HepG2 (cell line): ENCODE measurements around the gene RER1. TPM values are rescaled to one million over a fixed set of nuclear protein-coding genes. Genes with fewer than 3 reads are reported as not detected.

Experiments
- ATAC-seq: fragments of 200-7000 bp; cut with Tn5 transposase; 3 replicates; pipeline ENCODE4 v1.9.1; 2020; ENCODE audit warnings: mild to moderate bottlenecking, moderate library complexity
- BruUV-seq: library from RNA; stranded (reverse); fragments of 400-500 nt; replicated peaks from 2 replicates; lab custom pipeline; 2021; lab: Mats Ljungman, UMichigan
- CTCF ChIA-PET: fragments of 300-600 bp; formaldehyde crosslinking; extraction: SDS; loops from one replicate; lab custom pipeline; 2021; ENCODE audit warnings: low total read pairs, inconsistent platforms, low intra/inter-chr PET ratio; lab: Yijun Ruan, JAX
- POLR2A ChIA-PET: fragments of 350-600 bp; sonication (Branson Sonifier 250); formaldehyde crosslinking; loops from one replicate; lab custom pipeline; 2020; ENCODE audit warnings: antibody characterized with exemption, inconsistent platforms; lab: Yijun Ruan, JAX
- DNase-seq: peaks from one replicate; pipeline ENCODE4 v3.0.0-alpha.2; 2015; ENCODE audit warnings: low spot score
- FAIRE-seq: peaks from 3 replicates; lab custom pipeline; 2011; peaks lifted over from hg19 to GRCh38; lab: Jason Lieb, UNC
- H2AFZ ChIP-seq: one replicate; pipeline ENCODE4 v1.6.1; 2011; ENCODE audit warnings: low read length, inconsistent platforms
- H3K27ac ChIP-seq: fragments of 300-600 bp; 3 replicates; pipeline ENCODE4 v1.8.0; 2011; ENCODE audit warnings: mixed run types, mild to moderate bottlenecking, mixed read lengths, low read length, inconsistent platforms; ENCODE audit not compliant: insufficient read depth; ENCODE audit errors: extremely low read length
- H3K27me3 ChIP-seq, 2 experiments: fragments of 200-600 bp in 1 of 2; 2 replicates in 1 of 2; 3 replicates in 1 of 2; pipeline versions ENCODE4 v1.6.0 to v1.8.0; 2011; ENCODE audit warnings: low read length in 2 of 2, mild to moderate bottlenecking in 2 of 2, moderate library complexity in 2 of 2, inconsistent platforms in 1 of 2; ENCODE audit not compliant: insufficient read depth in 2 of 2, control insufficient read depth in 1 of 2
- H3K36me3 ChIP-seq, 2 experiments: fragments of 200-600 bp in 1 of 2; replicated peaks in 1 of 2; 2 replicates in 1 of 2; 3 replicates in 1 of 2; pipeline versions ENCODE4 v1.5.1 to v1.8.0; 2011; ENCODE audit warnings: low read length in 2 of 2, inconsistent platforms in 1 of 2; ENCODE audit not compliant: insufficient read depth in 2 of 2, control insufficient read depth in 1 of 2
- H3K4me1 ChIP-seq: 2 replicates; pipeline ENCODE4 v1.5.1; 2012; ENCODE audit warnings: low read length, inconsistent platforms; ENCODE audit not compliant: insufficient read depth
- H3K4me2 ChIP-seq: 2 replicates; pipeline ENCODE4 v1.6.0; 2011; ENCODE audit warnings: low read depth, low read length, inconsistent platforms
- H3K4me3 ChIP-seq, 3 experiments: fragments of 200-600 bp in 1 of 3; sonication (generic), shearing (Covaris generic) in 1 of 3; replicated peaks in 1 of 3; 2 replicates each; pipeline ENCODE4 v1.5.1; 2011 to 2016; ENCODE audit warnings: low read length in 3 of 3, inconsistent platforms in 2 of 3, low read depth in 2 of 3, mild to moderate bottlenecking in 2 of 3, control low read depth in 1 of 3, mixed read lengths in 1 of 3; ENCODE audit not compliant: insufficient read depth in 1 of 3
- H3K79me2 ChIP-seq: one replicate; pipeline ENCODE4 v1.6.1; 2011; ENCODE audit warnings: low read length, inconsistent platforms; ENCODE audit not compliant: insufficient read depth
- H3K9ac ChIP-seq: 2 replicates; pipeline ENCODE4 v1.6.0; 2011; ENCODE audit warnings: mild to moderate bottlenecking, low read depth, low read length, inconsistent platforms; ENCODE audit not compliant: insufficient read depth
- H3K9me3 ChIP-seq: 2 replicates; pipeline ENCODE4 v1.5.1; 2012; ENCODE audit warnings: mild to moderate bottlenecking, low read length
- H4K20me1 ChIP-seq: 2 replicates; pipeline ENCODE4 v1.6.0; 2011; ENCODE audit warnings: inconsistent platforms, mild to moderate bottlenecking, low read length, moderate library complexity; ENCODE audit not compliant: insufficient read depth
- ATF7-NPFF ChIP-seq: sonication (generic); formaldehyde crosslinking; IDR thresholded peaks from 2 replicates; pipeline ENCODE4 v1.8.1; 2023; ENCODE audit warnings: mild to moderate bottlenecking, low read depth, missing genetic modification reagents, moderate library complexity
- CREM ChIP-seq, 2 experiments: sonication (generic) in 1 of 2; formaldehyde crosslinking in 1 of 2; IDR thresholded peaks; 2 replicates each; pipeline versions ENCODE4 v1.4.0 to v1.6.1; 2016 to 2020; ENCODE audit warnings: antibody characterized with exemption in 1 of 2, mild to moderate bottlenecking in 1 of 2, missing genetic modification reagents in 1 of 2
- FOXO1 ChIP-seq: sonication (generic); formaldehyde crosslinking; IDR thresholded peaks from 2 replicates; pipeline ENCODE4 v1.4.0; 2020; ENCODE audit warnings: missing genetic modification reagents
- MLLT10 ChIP-seq: sonication (generic); formaldehyde crosslinking; IDR thresholded peaks from 2 replicates; pipeline ENCODE4 v1.4.0; 2020; ENCODE audit warnings: missing genetic modification reagents
- SIX1 ChIP-seq: sonication (generic); formaldehyde crosslinking; IDR thresholded peaks from 2 replicates; pipeline ENCODE4 v1.4.0; 2020; ENCODE audit warnings: missing genetic modification reagents, borderline replicate concordance
- TBX3 ChIP-seq: fragments of 450-650 bp; IDR thresholded peaks from 2 replicates; pipeline ENCODE4 v1.6.1; 2017; ENCODE audit warnings: antibody characterized with exemption, mild to moderate bottlenecking, inconsistent platforms, borderline replicate concordance
- ZBTB42 ChIP-seq: sonication (generic); formaldehyde crosslinking; IDR thresholded peaks from 2 replicates; pipeline ENCODE4 v1.5.0; 2020; ENCODE audit warnings: mild to moderate bottlenecking, missing genetic modification reagents
- ZNF430 ChIP-seq: sonication (generic); formaldehyde crosslinking; IDR thresholded peaks from 2 replicates; pipeline ENCODE4 v1.9.0; 2021; ENCODE audit warnings: mild to moderate bottlenecking, missing genetic modification reagents
- ZNF615 ChIP-seq: sonication (generic); formaldehyde crosslinking; IDR thresholded peaks from 2 replicates; pipeline ENCODE4 v1.5.0; 2020; ENCODE audit warnings: mild to moderate bottlenecking, missing genetic modification reagents, borderline replicate concordance
- ZNF703 ChIP-seq: sonication (generic); formaldehyde crosslinking; IDR thresholded peaks from 2 replicates; pipeline ENCODE4 v1.5.1; 2020; ENCODE audit warnings: missing genetic modification reagents, mild to moderate bottlenecking, moderate library complexity, borderline replicate concordance
- ZNF788 ChIP-seq: sonication (generic); formaldehyde crosslinking; IDR thresholded peaks from 2 replicates; pipeline ENCODE4 v1.5.0; 2020; ENCODE audit warnings: mild to moderate bottlenecking, missing genetic modification reagents, borderline replicate concordance
- ZNF841 ChIP-seq: sonication (generic); formaldehyde crosslinking; IDR thresholded peaks from 2 replicates; pipeline ENCODE4 v1.8.1; 2023; ENCODE audit warnings: missing genetic modification reagents, borderline replicate concordance
- WGBS: methylation state at CpG from one replicate; pipeline ENCODE4 v1.1.6; 2017; ENCODE audit warnings: low lambda C conversion rate; 5-methylcytosine and 5-hydroxymethylcytosine counted together
- in situ Hi-C: cut with HindIII; loops from 2 replicates; pipeline ENCODE4 v1.10.0; 2017; ENCODE audit warnings: low pct_unique_long_range_greater_than_20kb; ENCODE audit not compliant: extremely low pct_ligation_motif_present
- intact Hi-C: fragments of 100-400 bp; cut with micrococcal nuclease; formaldehyde crosslinking; loops from one replicate; pipeline ENCODE4 v1.10.0; 2022; ENCODE audit not compliant: unreplicated experiment
- polyA plus RNA-seq, 8 experiments: library from polyadenylated mRNA; depleted of rRNA in 3 of 8; stranded (reverse) in 7 of 8; unstranded in 1 of 8; fragments of >200 nt; fragmentation: Illumina TruSeq in 4 of 8; extraction: Trizol in 4 of 8; gene quantifications; 2 replicates each; pipeline versions ENCODE4 v1.2.1 to v1.2.3, GENCODE V29; 2011 to 2016; ENCODE audit warnings: low read depth in 4 of 8, missing spikeins in 1 of 8, mixed read lengths in 1 of 8; ENCODE audit not compliant: insufficient read depth in 1 of 8
- total RNA-seq, 5 experiments: library from RNA; depleted of rRNA; stranded (reverse); fragments of >200 nt; fragmentation: Illumina TruSeq; extraction: Trizol; gene quantifications; 2 replicates each; pipeline ENCODE4 v1.2.3, GENCODE V29; 2016; ENCODE audit warnings: low read depth in 1 of 5
- TF ChIP-seq, protein P1 (sequence below): sonication (generic); formaldehyde crosslinking; IDR thresholded peaks from 2 replicates; pipeline ENCODE4 v1.8.1; 2022; ENCODE audit warnings: mild to moderate bottlenecking, missing genetic modification reagents

The RER1 gene
- total and polyA plus RNA-seq, 2 of the 13 experiments (the other 11 are each of a cell fraction or from before 2014, with no cell fraction given), result 128 to 164 TPM

- in situ Hi-C loops, result no loop called here
- Histone ChIP-seq H2AFZ (no peak overlapping the region), H3K4me2 (no peak overlapping the region), H4K20me1 (no peaks in the 10 kb centered on the region), H3K9ac (no peak overlapping the region), H3K27me3 (peaks cover 9 to 59% of the 10 kb centered on the region in 2 experiments), H3K27ac (no peak overlapping the region), H3K4me3 (no peak overlapping the region), H3K79me2 (no peaks in the 10 kb centered on the region), H3K36me3 (no peaks in the 10 kb centered on the region), H3K9me3 (peaks cover 10% of the 10 kb centered on the region), H3K4me1 (peaks cover 11% of the 10 kb centered on the region)
- no peak for ATAC-seq
- no TSS peak for BruUV-seq
- intact Hi-C loops, result no loop called here
- DNase-seq, result no peak
- ChIA-PET CTCF (no interaction called here), POLR2A (no interaction called here)
- no peak for FAIRE-seq
- TF ChIP-seq CREM (IDR thresholded peaks at IDR 0.05) (no peak), CREM (CRISPR knock-in tag; IDR thresholded peaks at IDR 0.05) (no peak), ZNF841 (CRISPR knock-in tag) (no peak), ZBTB42 (CRISPR knock-in tag) (no peak), ATF7-NPFF (CRISPR knock-in tag) (no peak), ZNF703 (CRISPR knock-in tag) (no peak), TBX3 (no peak), MLLT10 (CRISPR knock-in tag) (no peak), FOXO1 (CRISPR knock-in tag) (no peak), SIX1 (CRISPR knock-in tag) (no peak), ZNF615 (no peak), ZNF788 (CRISPR knock-in tag) (no peak), ZNF430 (no peak)
- TF ChIP-seq, protein P1, sequence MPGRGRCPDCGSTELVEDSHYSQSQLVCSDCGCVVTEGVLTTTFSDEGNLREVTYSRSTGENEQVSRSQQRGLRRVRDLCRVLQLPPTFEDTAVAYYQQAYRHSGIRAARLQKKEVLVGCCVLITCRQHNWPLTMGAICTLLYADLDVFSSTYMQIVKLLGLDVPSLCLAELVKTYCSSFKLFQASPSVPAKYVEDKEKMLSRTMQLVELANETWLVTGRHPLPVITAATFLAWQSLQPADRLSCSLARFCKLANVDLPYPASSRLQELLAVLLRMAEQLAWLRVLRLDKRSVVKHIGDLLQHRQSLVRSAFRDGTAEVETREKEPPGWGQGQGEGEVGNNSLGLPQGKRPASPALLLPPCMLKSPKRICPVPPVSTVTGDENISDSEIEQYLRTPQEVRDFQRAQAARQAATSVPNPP (CRISPR knock-in tag), result no peak
- 33% methylated on average over 8 of the region's 16 CpGs for WGBS
These were observed 27.2 kb downstream of the RER1 start for GRCh38 chr1:2418791-2419320.
